ENCODE results near the gene CERS6. TPM values are rescaled to one million over a fixed set of nuclear protein-coding genes. Genes with fewer than 3 reads are reported as not detected.

Gene CERS6
- polyA plus RNA-seq, 4 donors, result 6.8 to 55.4 (median 21.9) TPM

DNA sequence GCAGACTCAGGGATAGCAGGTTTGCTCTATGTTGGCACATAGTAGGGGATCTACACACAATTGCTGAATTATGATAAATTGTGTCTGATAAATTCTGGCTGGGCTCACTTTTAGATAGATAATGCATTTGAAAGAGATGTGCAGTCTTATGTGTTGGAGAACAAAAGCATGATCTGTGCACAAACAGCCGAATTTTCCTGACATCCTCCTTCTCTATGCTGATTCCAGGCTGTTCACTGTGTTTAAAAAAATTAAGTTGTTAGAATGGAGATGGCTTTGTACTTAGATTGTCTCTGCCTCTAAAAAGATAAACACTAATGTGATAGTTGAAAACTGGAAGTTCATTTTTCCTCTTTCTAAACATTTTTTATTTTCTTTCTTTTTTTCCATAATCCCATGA is 2.1 kb downstream of the CERS6 start:
- Histone ChIP-seq H3K4me3 (ENCODE audit: low read depth in 1 of 3, low read length in 3 of 3) (peak overlapping the region in 2 of 3 donors; percentile 89 to 98), H3K27ac (ENCODE audit: low read depth in 1 of 3, low read length in 2 of 3) (no peak overlapping the region), H3K4me1 (ENCODE audit: control insufficient read depth in 3 of 3, insufficient read depth in 2 of 3, low read depth in 1 of 3, low read length in 2 of 3) (peaks cover 2 to 11% (median 5%) of the 10 kb centered on the region in 3 donors), H3K9me3 (ENCODE audit: control insufficient read depth in 2 of 2, insufficient read depth in 1 of 2, low read depth in 1 of 2, low read length in 1 of 2) (peaks cover 0 to 17% of the 10 kb centered on the region in 2 donors), H3K27me3 (ENCODE audit: control insufficient read depth in 3 of 3, insufficient read depth in 3 of 3, low read length in 3 of 3) (no peaks in the 10 kb centered on the region), H3K36me3 (ENCODE audit: control insufficient read depth in 3 of 3, insufficient read depth in 2 of 3, low read depth in 1 of 3, low read length in 3 of 3) (no peaks in the 10 kb centered on the region)
- 8 to 28% (median 21%) methylated on average over 1 of the region's 1 CpG for WGBS, 3 donors
- no peak for FAIRE-seq
- no peak for DNase-seq

DNA sequence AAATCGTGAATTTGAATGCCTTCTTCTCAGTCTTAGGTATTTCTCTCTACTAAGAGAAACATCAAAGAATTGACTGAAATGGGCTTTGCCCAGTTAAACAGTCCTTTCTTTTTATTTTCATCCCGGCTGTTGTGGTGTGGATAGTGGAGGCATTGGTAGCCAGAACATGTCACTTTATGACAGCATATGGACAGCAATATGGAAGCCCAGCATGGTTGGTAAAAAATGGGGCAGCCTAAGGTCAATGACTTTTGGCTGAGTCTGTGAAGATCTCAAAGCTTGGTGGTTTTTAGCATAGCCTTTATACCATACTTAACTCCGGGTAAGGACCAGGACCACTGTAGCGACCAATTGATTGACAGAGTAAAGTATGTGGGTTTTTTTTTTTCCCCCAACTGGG is 3.2 kb downstream of the CERS6 start:
- H3K27ac ChIP-seq (ENCODE audit: low read depth in 1 of 3, low read length in 2 of 3), result no peak overlapping the region
- no peaks in the 10 kb centered on the region for H3K27me3 ChIP-seq (ENCODE audit: control insufficient read depth in 3 of 3, insufficient read depth in 3 of 3, low read length in 3 of 3)
- FAIRE-seq, result no peak
- H3K9me3 ChIP-seq (ENCODE audit: control insufficient read depth in 2 of 2, insufficient read depth in 1 of 2, low read depth in 1 of 2, low read length in 1 of 2), result peaks cover 0 to 10% of the 10 kb centered on the region in 2 donors
- H3K4me1 ChIP-seq (ENCODE audit: control insufficient read depth in 3 of 3, insufficient read depth in 2 of 3, low read depth in 1 of 3, low read length in 2 of 3), result peaks cover 4 to 11% (median 5%) of the 10 kb centered on the region in 3 donors
- peaks cover 0 to 2% (median 0%) of the 10 kb centered on the region in 3 donors for H3K36me3 ChIP-seq (ENCODE audit: control insufficient read depth in 3 of 3, insufficient read depth in 2 of 3, low read depth in 1 of 3, low read length in 3 of 3)
- DNase-seq, result no peak
- no peak overlapping the region for H3K4me3 ChIP-seq (ENCODE audit: low read depth in 1 of 3, low read length in 3 of 3)
- 22 to 61% (median 46%) methylated on average over 4 of the region's 4 CpGs for WGBS, 3 donors

DNA sequence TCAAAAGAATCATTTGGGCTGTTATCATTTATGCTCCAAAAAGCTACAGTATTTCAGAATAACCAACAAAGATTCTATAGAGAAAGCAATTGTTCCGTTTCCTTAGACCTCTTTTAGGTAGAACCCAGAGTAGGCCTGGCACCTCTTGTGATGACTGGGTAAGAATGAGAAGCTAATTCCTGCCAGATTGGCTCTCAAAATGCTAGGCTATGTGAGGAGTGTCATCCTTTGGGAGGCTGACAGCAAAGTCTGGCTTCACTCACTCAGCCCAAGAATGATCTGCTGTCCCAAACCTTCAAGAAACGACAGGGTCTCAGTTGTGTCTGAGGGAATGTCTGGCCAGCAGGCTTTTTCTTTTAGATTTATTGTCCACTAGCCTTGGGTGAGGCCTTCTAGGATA is 4.5 kb downstream of the CERS6 start:
- FAIRE-seq, result no peak
- 30 to 54% (median 50%) methylated on average over 2 of the region's 2 CpGs for WGBS, 3 donors
- Histone ChIP-seq H3K36me3 (ENCODE audit: control insufficient read depth in 3 of 3, insufficient read depth in 2 of 3, low read depth in 1 of 3, low read length in 3 of 3) (peaks cover 0 to 2% (median 0%) of the 10 kb centered on the region in 3 donors), H3K27me3 (ENCODE audit: control insufficient read depth in 3 of 3, insufficient read depth in 3 of 3, low read length in 3 of 3) (no peaks in the 10 kb centered on the region), H3K4me1 (ENCODE audit: control insufficient read depth in 3 of 3, insufficient read depth in 2 of 3, low read depth in 1 of 3, low read length in 2 of 3) (peaks cover 5 to 6% (median 5%) of the 10 kb centered on the region in 3 donors), H3K9me3 (ENCODE audit: control insufficient read depth in 2 of 2, insufficient read depth in 1 of 2, low read depth in 1 of 2, low read length in 1 of 2) (no peaks in the 10 kb centered on the region), H3K4me3 (ENCODE audit: low read depth in 1 of 3, low read length in 3 of 3) (no peak overlapping the region), H3K27ac (ENCODE audit: low read depth in 1 of 3, low read length in 2 of 3) (no peak overlapping the region)
- no peak for DNase-seq

- Histone ChIP-seq H3K27ac (ENCODE audit: low read depth in 1 of 3, low read length in 2 of 3) (no peak overlapping the region), H3K4me1 (ENCODE audit: control insufficient read depth in 3 of 3, insufficient read depth in 2 of 3, low read depth in 1 of 3, low read length in 2 of 3) (peaks cover 5 to 11% (median 10%) of the 10 kb centered on the region in 3 donors), H3K36me3 (ENCODE audit: control insufficient read depth in 3 of 3, insufficient read depth in 2 of 3, low read depth in 1 of 3, low read length in 3 of 3) (peaks cover 0 to 2% (median 0%) of the 10 kb centered on the region in 3 donors), H3K9me3 (ENCODE audit: control insufficient read depth in 2 of 2, insufficient read depth in 1 of 2, low read depth in 1 of 2, low read length in 1 of 2) (no peaks in the 10 kb centered on the region), H3K27me3 (ENCODE audit: control insufficient read depth in 3 of 3, insufficient read depth in 3 of 3, low read length in 3 of 3) (no peaks in the 10 kb centered on the region), H3K4me3 (ENCODE audit: low read depth in 1 of 3, low read length in 3 of 3) (no peak overlapping the region)
- 40 to 66% (median 51%) methylated on average over 2 of the region's 2 CpGs for WGBS, 3 donors
- peak in 1 of 2 donors; percentile 21 for DNase-seq
- no peak for FAIRE-seq
Observed at GRCh38 chr2:168461178-168461941, 5.3 kb downstream of the CERS6 start.

GRCh38 chr2:168461942-168462331 is 5.9 kb downstream of the CERS6 start:
- WGBS, 3 donors, result 46 to 67% (median 52%) methylated on average over 2 of the region's 2 CpGs
- no peaks in the 10 kb centered on the region for H3K27me3 ChIP-seq (ENCODE audit: control insufficient read depth in 3 of 3, insufficient read depth in 3 of 3, low read length in 3 of 3)

GRCh38 chr2:168462543-168463045 is 6.5 kb downstream of the CERS6 start:
- peaks cover 5 to 21% (median 16%) of the 10 kb centered on the region in 3 donors for H3K4me1 ChIP-seq (ENCODE audit: control insufficient read depth in 3 of 3, insufficient read depth in 2 of 3, low read depth in 1 of 3, low read length in 2 of 3)
- no peak for DNase-seq
- H3K9me3 ChIP-seq (ENCODE audit: control insufficient read depth in 2 of 2, insufficient read depth in 1 of 2, low read depth in 1 of 2, low read length in 1 of 2), result no peaks in the 10 kb centered on the region
- H3K4me3 ChIP-seq (ENCODE audit: low read depth in 1 of 3, low read length in 3 of 3), result no peak overlapping the region
- 69 to 87% (median 71%) methylated on average over 2 of the region's 2 CpGs for WGBS, 3 donors
- no peaks in the 10 kb centered on the region for H3K27me3 ChIP-seq (ENCODE audit: control insufficient read depth in 3 of 3, insufficient read depth in 3 of 3, low read length in 3 of 3)
- peaks cover 0 to 2% (median 0%) of the 10 kb centered on the region in 3 donors for H3K36me3 ChIP-seq (ENCODE audit: control insufficient read depth in 3 of 3, insufficient read depth in 2 of 3, low read depth in 1 of 3, low read length in 3 of 3)
- H3K27ac ChIP-seq (ENCODE audit: low read depth in 1 of 3, low read length in 2 of 3), result no peak overlapping the region
- no peak for FAIRE-seq

More at GRCh38 chr2:168461942-168462331, 5.9 kb downstream of the CERS6 start:
- Histone ChIP-seq H3K27ac (ENCODE audit: low read depth in 1 of 3, low read length in 2 of 3) (no peak overlapping the region), H3K9me3 (ENCODE audit: control insufficient read depth in 2 of 2, insufficient read depth in 1 of 2, low read depth in 1 of 2, low read length in 1 of 2) (no peaks in the 10 kb centered on the region), H3K36me3 (ENCODE audit: control insufficient read depth in 3 of 3, insufficient read depth in 2 of 3, low read depth in 1 of 3, low read length in 3 of 3) (peaks cover 0 to 2% (median 0%) of the 10 kb centered on the region in 3 donors), H3K4me1 (ENCODE audit: control insufficient read depth in 3 of 3, insufficient read depth in 2 of 3, low read depth in 1 of 3, low read length in 2 of 3) (peaks cover 5 to 15% (median 13%) of the 10 kb centered on the region in 3 donors), H3K4me3 (ENCODE audit: low read depth in 1 of 3, low read length in 3 of 3) (no peak overlapping the region)
- no peak for DNase-seq
- FAIRE-seq, result no peak

- Histone ChIP-seq H3K27ac (ENCODE audit: low read depth in 1 of 3, low read length in 2 of 3) (no peak overlapping the region), H3K36me3 (ENCODE audit: control insufficient read depth in 3 of 3, insufficient read depth in 2 of 3, low read depth in 1 of 3, low read length in 3 of 3) (peaks cover 0 to 2% (median 0%) of the 10 kb centered on the region in 3 donors), H3K4me3 (ENCODE audit: low read depth in 1 of 3, low read length in 3 of 3) (no peak overlapping the region), H3K4me1 (ENCODE audit: control insufficient read depth in 3 of 3, insufficient read depth in 2 of 3, low read depth in 1 of 3, low read length in 2 of 3) (peaks cover 6 to 29% (median 23%) of the 10 kb centered on the region in 3 donors), H3K27me3 (ENCODE audit: control insufficient read depth in 3 of 3, insufficient read depth in 3 of 3, low read length in 3 of 3) (no peaks in the 10 kb centered on the region), H3K9me3 (ENCODE audit: control insufficient read depth in 2 of 2, insufficient read depth in 1 of 2, low read depth in 1 of 2, low read length in 1 of 2) (no peaks in the 10 kb centered on the region)
- DNase-seq (no peak), FAIRE-seq (no peak)
Observed at GRCh38 chr2:168465594-168465993, 9.5 kb downstream of the CERS6 start.

DNA sequence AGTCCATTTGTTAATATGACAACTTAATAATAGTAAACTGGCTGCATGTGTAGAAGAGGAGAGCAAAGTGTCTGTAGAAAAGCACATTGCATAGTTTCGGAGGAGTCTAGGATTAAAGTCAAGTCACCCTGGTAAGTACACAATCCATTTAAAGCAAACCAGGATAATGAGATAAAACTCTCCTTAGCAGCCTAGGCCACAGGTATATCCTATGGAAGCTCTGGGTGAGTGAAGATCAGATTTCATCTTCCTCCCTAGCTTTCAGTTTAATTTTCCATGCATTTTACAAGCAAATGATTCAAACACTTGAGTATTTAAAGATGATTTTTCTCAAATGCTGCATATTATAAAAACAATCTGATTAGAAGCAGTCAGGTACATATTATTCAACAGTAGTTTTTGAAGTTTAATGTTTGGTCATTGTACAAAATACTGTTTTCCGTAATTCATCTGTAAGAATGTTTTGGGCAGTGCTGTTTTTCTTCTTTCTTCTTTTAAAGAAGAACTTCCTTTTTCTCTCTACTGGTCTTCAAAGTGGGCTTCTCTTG is 10.2 kb downstream of the CERS6 start:
- FAIRE-seq, result no peak
- Histone ChIP-seq H3K36me3 (ENCODE audit: control insufficient read depth in 3 of 3, insufficient read depth in 2 of 3, low read depth in 1 of 3, low read length in 3 of 3) (peaks cover 0 to 2% (median 0%) of the 10 kb centered on the region in 3 donors), H3K27ac (ENCODE audit: low read depth in 1 of 3, low read length in 2 of 3) (no peak overlapping the region), H3K4me1 (ENCODE audit: control insufficient read depth in 3 of 3, insufficient read depth in 2 of 3, low read depth in 1 of 3, low read length in 2 of 3) (peaks cover 6 to 26% (median 23%) of the 10 kb centered on the region in 3 donors), H3K4me3 (ENCODE audit: low read depth in 1 of 3, low read length in 3 of 3) (no peak overlapping the region), H3K27me3 (ENCODE audit: control insufficient read depth in 3 of 3, insufficient read depth in 3 of 3, low read length in 3 of 3) (no peaks in the 10 kb centered on the region), H3K9me3 (ENCODE audit: control insufficient read depth in 2 of 2, insufficient read depth in 1 of 2, low read depth in 1 of 2, low read length in 1 of 2) (no peaks in the 10 kb centered on the region)
- DNase-seq, result no peak
- 43 to 47% (median 43%) methylated on average over 2 of the region's 2 CpGs for WGBS, 3 donors
